SJSA1 (cell line): Measurements from ENCODE around the gene DARS1. TPM values are rescaled to one million over a fixed set of nuclear protein-coding genes. Genes with fewer than 3 reads are reported as not detected.
A peak's percentile ranks its signal among the peaks of the same experiment; 100 is the strongest.
"Not testable (repeated sequence)": the region's sequence is repeated elsewhere in the genome, so short reads cannot be mapped to it uniquely, and the experiment has no call there.

ENCODE experiments used
- DNase-seq, 2 experiments: peaks; one replicate each; pipeline ENCODE4 v3.0.0-alpha.2; 2015 to 2020; ENCODE audit warnings: low spot score in 2 of 2, low read depth in 1 of 2
- H3K27ac ChIP-seq: fragments of 250-450 bp; sonication (Bioruptor Pico); 2 replicates; pipeline ENCODE4 v1.5.1; 2020; ENCODE audit warnings: mild to moderate bottlenecking, moderate library complexity
- H3K27me3 ChIP-seq: fragments of 250-450 bp; sonication (Bioruptor Pico); replicated peaks from 2 replicates; pipeline ENCODE4 v1.5.1; 2020; ENCODE audit warnings: mild to moderate bottlenecking, moderate library complexity
- H3K36me3 ChIP-seq: fragments of 250-450 bp; sonication (Bioruptor Pico); 2 replicates; pipeline ENCODE4 v1.5.1; 2020; ENCODE audit warnings: mild to moderate bottlenecking
- H3K4me1 ChIP-seq: fragments of 250-450 bp; sonication (Bioruptor Pico); replicated peaks from 2 replicates; pipeline ENCODE4 v1.6.1; 2021; ENCODE audit warnings: mild to moderate bottlenecking
- H3K4me3 ChIP-seq: fragments of 250-450 bp; sonication (Bioruptor Pico); 2 replicates; pipeline ENCODE4 v1.5.1; 2020; ENCODE audit warnings: mild to moderate bottlenecking
- H3K9me3 ChIP-seq: fragments of 250-450 bp; sonication (Bioruptor Pico); replicated peaks from 2 replicates; pipeline ENCODE4 v1.5.1; 2020; ENCODE audit warnings: mild to moderate bottlenecking
- total RNA-seq: library from RNA; depleted of rRNA; stranded (reverse); fragments of >200 nt; shearing (Covaris generic); gene quantifications from 2 replicates; pipeline ENCODE4 v1.2.3, GENCODE V29; 2014

DARS1 gene
- total RNA-seq, 1 experiment from 2014 or later: 66.3 TPM

DNA sequence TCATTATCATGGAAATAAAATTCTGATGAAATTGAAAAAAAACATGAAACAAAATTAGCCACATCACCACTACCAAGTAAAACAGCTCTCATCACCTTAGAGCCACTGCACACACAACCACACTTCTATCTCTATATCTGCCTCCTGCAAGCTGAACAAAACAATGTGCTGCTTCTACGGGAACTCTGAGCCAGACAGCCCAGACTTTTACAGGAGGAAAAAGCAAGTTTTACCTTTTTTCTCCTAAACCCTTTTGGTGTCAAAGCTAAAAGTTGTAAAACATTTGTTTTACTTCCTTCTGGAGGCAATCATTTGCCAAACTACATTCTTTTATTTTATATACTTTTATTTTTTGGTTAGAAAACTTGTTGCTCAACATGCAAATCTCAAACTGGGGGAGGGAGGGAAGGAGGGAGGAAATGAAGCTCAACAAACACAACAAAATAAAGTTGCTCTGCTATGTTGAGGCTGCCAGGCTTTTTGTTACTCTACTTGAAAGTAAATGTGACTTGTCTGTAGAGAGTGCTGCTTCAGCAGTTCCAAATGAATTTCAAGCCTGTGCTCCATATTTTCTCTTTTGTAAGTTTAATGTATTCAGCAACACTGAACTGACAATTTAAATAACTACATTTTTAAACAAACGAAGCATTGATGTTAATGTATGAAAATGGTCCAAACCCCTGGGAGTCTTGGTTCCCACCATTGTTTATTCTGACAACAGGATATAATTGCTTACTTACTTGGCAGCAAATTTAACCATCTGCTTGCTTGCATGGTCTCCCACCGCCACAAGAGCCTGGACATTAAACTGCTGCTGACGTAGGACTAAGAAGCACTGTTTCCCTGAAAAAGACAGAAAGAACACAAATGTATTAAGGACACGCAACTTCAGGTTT is 24.5 kb downstream of the DARS1 start:
- Histone ChIP-seq H3K27ac (peak overlapping the region; percentile 17; the same call in 1 of the 2 replicates), H3K27me3 (no peaks in the 10 kb centered on the region), H3K9me3 (no peaks in the 10 kb centered on the region), H3K4me3 (no peak overlapping the region), H3K4me1 (peaks cover 8% of the 10 kb centered on the region), H3K36me3 (peaks cover 8% of the 10 kb centered on the region; the same call in 1 of the 2 replicates)
- peak in 1 of 2 experiments; percentile 35 for DNase-seq

DNA sequence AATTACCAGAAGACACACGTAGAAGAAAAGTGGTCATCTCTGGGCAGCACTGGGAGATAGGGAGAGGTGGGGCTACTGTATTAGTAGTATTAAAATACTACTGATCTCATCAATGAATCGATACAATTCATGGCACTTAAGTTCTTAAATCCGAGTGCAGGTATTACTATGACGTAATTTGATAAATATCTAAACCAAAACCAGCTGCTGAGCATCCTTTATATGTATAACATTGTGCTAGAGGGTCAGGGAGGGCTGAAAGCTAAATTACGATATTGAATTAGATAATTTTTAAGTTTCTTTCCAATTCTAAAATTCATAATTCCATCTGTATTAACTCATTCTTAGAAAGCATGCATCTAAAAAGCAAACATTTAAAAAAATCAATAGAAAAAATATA is 25.3 kb downstream of the DARS1 start:
- H3K27ac ChIP-seq: no peak overlapping the region

DNA sequence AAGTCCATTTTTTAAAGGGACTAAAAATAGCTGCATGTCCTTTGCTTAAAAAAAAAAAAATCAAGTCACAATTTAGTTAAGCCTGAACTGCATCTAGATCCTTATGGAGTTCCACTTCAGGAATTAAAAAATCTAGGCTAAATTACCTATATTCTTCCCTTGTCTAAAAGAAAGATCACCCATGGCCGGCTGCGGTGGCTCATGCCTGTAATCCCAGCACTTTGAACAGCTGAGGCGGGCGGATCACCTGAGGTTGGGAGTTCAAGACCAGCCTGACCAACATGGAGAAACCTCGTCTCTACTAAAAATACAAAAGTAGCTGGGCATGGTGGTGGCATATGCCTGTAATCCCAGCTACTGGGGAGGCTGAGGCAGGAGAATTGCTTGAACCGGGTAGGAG is 26.5 kb downstream of the DARS1 start:
- H3K27ac ChIP-seq, H3K4me1 ChIP-seq, H3K27me3 ChIP-seq, H3K9me3 ChIP-seq, DNase-seq, H3K36me3 ChIP-seq, H3K4me3 ChIP-seq: not testable (repeated sequence)

More for the DNA sequence above, 25.3 kb downstream of the DARS1 start:
- Histone ChIP-seq H3K36me3 (peaks cover 5% of the 10 kb centered on the region; the same call in 1 of the 2 replicates), H3K9me3 (no peaks in the 10 kb centered on the region), H3K4me3 (no peak overlapping the region), H3K27me3 (no peaks in the 10 kb centered on the region), H3K4me1 (peaks cover 8% of the 10 kb centered on the region)
- no peak for DNase-seq

- no peak overlapping the region for H3K4me3 ChIP-seq
- no peaks in the 10 kb centered on the region for H3K27me3 ChIP-seq
- DNase-seq: no peak
- peaks cover 4% of the 10 kb centered on the region; the same call in 1 of the 2 replicates for H3K36me3 ChIP-seq
- no peaks in the 10 kb centered on the region for H3K9me3 ChIP-seq
- no peak overlapping the region for H3K27ac ChIP-seq
- H3K4me1 ChIP-seq: peaks cover 15% of the 10 kb centered on the region; the same call in 1 of the 2 replicates
These were observed 31.3 kb downstream of the DARS1 start for GRCh38 chr2:135954020-135954601.

- no peaks in the 10 kb centered on the region for H3K27me3 ChIP-seq
- peaks cover 4% of the 10 kb centered on the region; the same call in 1 of the 2 replicates for H3K36me3 ChIP-seq
- H3K27ac ChIP-seq: no peak overlapping the region
- DNase-seq: no peak
- no peak overlapping the region for H3K4me3 ChIP-seq
- H3K4me1 ChIP-seq: peaks cover 21% of the 10 kb centered on the region
- no peaks in the 10 kb centered on the region for H3K9me3 ChIP-seq
These were observed 32.5 kb downstream of the DARS1 start for GRCh38 chr2:135952891-135953290.

DNA sequence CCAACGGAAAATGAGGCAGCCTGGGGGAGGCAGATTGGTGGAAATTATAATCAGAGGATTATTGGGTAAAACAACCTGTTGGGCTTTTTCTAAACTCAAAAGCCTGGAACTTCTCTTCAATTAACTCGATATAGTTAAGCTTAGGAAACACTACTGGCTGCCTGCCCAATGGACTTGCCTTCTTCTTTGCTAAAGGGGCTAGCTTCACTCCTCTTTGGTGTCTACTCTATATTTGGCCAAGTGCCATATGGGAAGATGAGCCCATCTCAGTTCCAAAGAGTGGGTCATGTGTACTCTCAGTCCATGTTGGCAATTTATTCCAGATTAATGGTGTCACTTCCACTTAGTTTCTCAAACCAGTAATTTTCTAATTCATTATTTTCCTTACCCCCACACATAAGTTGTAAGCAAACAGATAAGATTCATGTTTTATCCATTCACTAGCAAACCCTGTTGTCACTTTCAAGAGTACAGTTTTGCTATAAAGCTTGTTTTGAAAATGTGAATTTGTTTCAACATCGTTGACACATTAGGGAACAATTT is 34.3 kb downstream of the DARS1 start:
- no peak overlapping the region for H3K4me3 ChIP-seq
- H3K27me3 ChIP-seq: no peaks in the 10 kb centered on the region
- H3K4me1 ChIP-seq: peaks cover 21% of the 10 kb centered on the region
- H3K36me3 ChIP-seq: peaks cover 4% of the 10 kb centered on the region; the same call in 1 of the 2 replicates
- no peak for DNase-seq
- no peak overlapping the region for H3K27ac ChIP-seq
- H3K9me3 ChIP-seq: no peaks in the 10 kb centered on the region

- no peak overlapping the region for H3K4me3 ChIP-seq
- H3K27me3 ChIP-seq: no peaks in the 10 kb centered on the region
- peak in 1 of 2 experiments; percentile 24 for DNase-seq
- peaks cover 21% of the 10 kb centered on the region for H3K4me1 ChIP-seq
- no peaks in the 10 kb centered on the region for H3K9me3 ChIP-seq
- H3K36me3 ChIP-seq: peaks cover 4% of the 10 kb centered on the region; the same call in 1 of the 2 replicates
- H3K27ac ChIP-seq: no peak overlapping the region
These were observed 35.8 kb downstream of the DARS1 start for GRCh38 chr2:135949451-135950234.

GRCh38 chr2:135948642-135949355 is 36.6 kb downstream of the DARS1 start:
- Histone ChIP-seq H3K9me3 (no peaks in the 10 kb centered on the region), H3K27ac (peak overlapping the region; percentile 10; the same call in 1 of the 2 replicates), H3K27me3 (no peaks in the 10 kb centered on the region), H3K4me1 (peaks cover 21% of the 10 kb centered on the region), H3K36me3 (peaks cover 4% of the 10 kb centered on the region; the same call in 1 of the 2 replicates), H3K4me3 (no peak overlapping the region)
- DNase-seq: peak in 1 of 2 experiments; percentile 49

- Histone ChIP-seq H3K9me3 (no peaks in the 10 kb centered on the region), H3K27ac (peak overlapping the region; percentile 10; the same call in 1 of the 2 replicates), H3K4me1 (peaks cover 21% of the 10 kb centered on the region), H3K27me3 (no peaks in the 10 kb centered on the region), H3K4me3 (no peak overlapping the region), H3K36me3 (peaks cover 4% of the 10 kb centered on the region; the same call in 1 of the 2 replicates)
- no peak for DNase-seq
These were observed 37.3 kb downstream of the DARS1 start for GRCh38 chr2:135948141-135948540.

GRCh38 chr2:135947483-135947882 is 37.9 kb downstream of the DARS1 start:
- Histone ChIP-seq H3K27me3 (no peaks in the 10 kb centered on the region), H3K27ac (no peak overlapping the region), H3K36me3 (peaks cover 6% of the 10 kb centered on the region), H3K4me1 (peaks cover 21% of the 10 kb centered on the region), H3K9me3 (no peaks in the 10 kb centered on the region), H3K4me3 (no peak overlapping the region)
- DNase-seq: no peak

DNA sequence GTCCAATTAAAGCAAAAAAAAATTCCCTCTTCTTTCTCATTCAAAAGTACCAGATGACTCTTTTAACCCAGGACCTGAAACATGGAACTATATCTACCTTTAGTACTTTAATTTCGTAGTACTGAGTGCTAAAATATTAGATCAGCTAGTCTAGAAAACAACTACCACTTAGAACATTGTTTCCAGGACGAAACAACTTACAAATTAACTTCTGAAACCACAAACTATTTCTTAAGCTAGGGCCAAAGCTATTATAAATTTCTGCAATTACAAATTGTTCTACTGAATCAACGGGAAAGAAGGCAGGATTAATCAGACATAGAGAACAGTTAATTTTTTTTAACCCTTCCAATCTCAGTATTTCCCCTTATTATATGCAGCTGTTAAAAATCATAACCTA is 39.9 kb downstream of the DARS1 start:
- Histone ChIP-seq H3K4me1 (peaks cover 20% of the 10 kb centered on the region), H3K27ac (no peak overlapping the region), H3K36me3 (peaks cover 6% of the 10 kb centered on the region), H3K9me3 (no peaks in the 10 kb centered on the region), H3K4me3 (no peak overlapping the region), H3K27me3 (no peaks in the 10 kb centered on the region)
- DNase-seq: no peak

- no peak for DNase-seq
- Histone ChIP-seq H3K36me3 (peaks cover 6% of the 10 kb centered on the region), H3K4me1 (peaks cover 11% of the 10 kb centered on the region), H3K9me3 (no peaks in the 10 kb centered on the region), H3K27me3 (no peaks in the 10 kb centered on the region), H3K4me3 (no peak overlapping the region), H3K27ac (no peak overlapping the region)
These were observed 40.8 kb downstream of the DARS1 start for GRCh38 chr2:135944625-135945024.
